OCI-LY1 (cell line): ENCODE results near the gene C19orf25.

Experiments used
- H2AFZ ChIP-seq: fragments of 200-600 bp; sonication (generic), shearing (Covaris generic); 2 replicates; pipeline ENCODE4 v1.6.0; 2014; ENCODE audit warnings: antibody characterized with exemption, mild to moderate bottlenecking, low read length
- H3F3A ChIP-seq: fragments of 200-600 bp; sonication (generic), shearing (Covaris generic); 2 replicates; pipeline ENCODE4 v1.6.0; 2014; ENCODE audit warnings: mild to moderate bottlenecking, antibody characterized with exemption, low read length, moderate library complexity; ENCODE audit not compliant: insufficient read depth
- H3K27ac ChIP-seq: fragments of 200-600 bp; sonication (generic); 2 replicates; pipeline ENCODE4 v1.5.1; 2014; ENCODE audit warnings: low read length, mixed run types, mild to moderate bottlenecking, low read depth; ENCODE audit not compliant: poor library complexity, severe bottlenecking
- H3K27me3 ChIP-seq: fragments of 200-600 bp; sonication (generic); 2 replicates; pipeline ENCODE4 v1.6.0; 2014; ENCODE audit warnings: antibody characterized with exemption, mild to moderate bottlenecking, low read length, moderate library complexity; ENCODE audit not compliant: insufficient read depth
- H3K36me3 ChIP-seq: fragments of 200-600 bp; sonication (generic); 2 replicates; pipeline ENCODE4 v1.6.1; 2014; ENCODE audit warnings: mild to moderate bottlenecking, antibody characterized with exemption, low read length, moderate library complexity, mixed read lengths; ENCODE audit not compliant: insufficient read depth
- H3K4me1 ChIP-seq: fragments of 200-600 bp; sonication (generic); 2 replicates; pipeline ENCODE4 v1.5.1; 2014; ENCODE audit warnings: mild to moderate bottlenecking, low read length, moderate library complexity; ENCODE audit not compliant: insufficient read depth, severe bottlenecking
- H3K4me2 ChIP-seq: fragments of 200-600 bp; sonication (generic), shearing (Covaris generic); 2 replicates; pipeline ENCODE4 v1.6.1; 2014; ENCODE audit warnings: low read length
- H3K4me3 ChIP-seq: fragments of 200-600 bp; sonication (generic); 2 replicates; pipeline ENCODE4 v1.5.1; 2014; ENCODE audit warnings: low read length, low read depth, mild to moderate bottlenecking, mixed read lengths; ENCODE audit not compliant: poor library complexity, severe bottlenecking
- H3K79me2 ChIP-seq: fragments of 200-600 bp; shearing (Covaris generic); 2 replicates; pipeline ENCODE4 v1.6.1; 2016; ENCODE audit warnings: mixed run types, low read length, mixed read lengths; ENCODE audit not compliant: insufficient read depth
- H3K9ac ChIP-seq: fragments of 200-600 bp; sonication (generic), shearing (Covaris generic); 2 replicates; pipeline ENCODE4 v1.6.1; 2014; ENCODE audit warnings: mild to moderate bottlenecking, low read length, mixed read lengths
- H3K9me2 ChIP-seq: fragments of 200-600 bp; sonication (generic), shearing (Covaris generic); 2 replicates; pipeline ENCODE4 v1.6.1; 2014; ENCODE audit warnings: low read depth, mild to moderate bottlenecking, low read length, mixed read lengths
- H3K9me3 ChIP-seq: fragments of 200-600 bp; shearing (Covaris generic); 2 replicates; pipeline ENCODE4 v1.6.1; 2014; ENCODE audit warnings: low read length, mixed read lengths
- H4K20me1 ChIP-seq: fragments of 200-600 bp; sonication (generic), shearing (Covaris generic); 2 replicates; pipeline ENCODE4 v1.6.0; 2016; ENCODE audit warnings: mild to moderate bottlenecking, low read length; ENCODE audit not compliant: insufficient read depth
- EZH2 ChIP-seq: fragments of 200-600 bp; sonication (generic), shearing (Covaris generic); IDR thresholded peaks from 2 replicates; pipeline ENCODE4 v1.8.0; 2017; ENCODE audit warnings: borderline replicate concordance, mixed run types, mild to moderate bottlenecking, antibody characterized with exemption, low read length, moderate library complexity, mixed read lengths
- TF ChIP-seq, protein P1 (sequence below): fragments of 200-600 bp; sonication (generic), shearing (Covaris generic); IDR thresholded peaks from 2 replicates; pipeline ENCODE4 v1.5.1; 2017; ENCODE audit warnings: mild to moderate bottlenecking, antibody characterized with exemption, low read length, moderate library complexity, mixed read lengths

Gene C19orf25

DNA sequence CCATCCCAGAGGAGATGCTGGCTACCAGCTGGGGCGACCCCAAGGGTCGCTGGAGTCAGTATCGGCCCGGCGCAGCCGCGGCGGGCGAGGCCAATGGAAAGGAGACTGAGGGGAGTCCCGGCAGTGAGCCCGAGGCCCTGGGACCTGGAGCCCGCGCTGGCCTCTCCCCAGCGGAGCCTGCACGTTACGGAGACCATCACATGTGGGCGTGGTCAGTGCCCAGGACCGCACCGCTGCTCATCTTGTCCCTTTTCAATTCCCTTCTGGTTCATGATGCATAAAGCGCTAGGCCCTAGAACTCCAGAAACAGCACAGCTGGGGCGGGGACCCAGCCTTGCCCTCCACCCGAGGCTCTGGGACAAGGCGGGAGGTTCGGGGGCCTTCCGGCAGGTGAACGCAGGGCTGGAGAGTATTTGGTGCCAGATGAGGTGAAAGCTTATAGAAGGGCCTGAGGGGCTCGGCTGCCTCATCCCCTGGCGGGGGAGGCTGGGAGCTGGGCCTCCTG, 8.0 kb downstream of the C19orf25 start:
- TF ChIP-seq EZH2, result no peak
- TF ChIP-seq, protein P1, sequence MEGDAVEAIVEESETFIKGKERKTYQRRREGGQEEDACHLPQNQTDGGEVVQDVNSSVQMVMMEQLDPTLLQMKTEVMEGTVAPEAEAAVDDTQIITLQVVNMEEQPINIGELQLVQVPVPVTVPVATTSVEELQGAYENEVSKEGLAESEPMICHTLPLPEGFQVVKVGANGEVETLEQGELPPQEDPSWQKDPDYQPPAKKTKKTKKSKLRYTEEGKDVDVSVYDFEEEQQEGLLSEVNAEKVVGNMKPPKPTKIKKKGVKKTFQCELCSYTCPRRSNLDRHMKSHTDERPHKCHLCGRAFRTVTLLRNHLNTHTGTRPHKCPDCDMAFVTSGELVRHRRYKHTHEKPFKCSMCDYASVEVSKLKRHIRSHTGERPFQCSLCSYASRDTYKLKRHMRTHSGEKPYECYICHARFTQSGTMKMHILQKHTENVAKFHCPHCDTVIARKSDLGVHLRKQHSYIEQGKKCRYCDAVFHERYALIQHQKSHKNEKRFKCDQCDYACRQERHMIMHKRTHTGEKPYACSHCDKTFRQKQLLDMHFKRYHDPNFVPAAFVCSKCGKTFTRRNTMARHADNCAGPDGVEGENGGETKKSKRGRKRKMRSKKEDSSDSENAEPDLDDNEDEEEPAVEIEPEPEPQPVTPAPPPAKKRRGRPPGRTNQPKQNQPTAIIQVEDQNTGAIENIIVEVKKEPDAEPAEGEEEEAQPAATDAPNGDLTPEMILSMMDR, result no peak
- H3K4me2 ChIP-seq, result peak overlapping the region; percentile 18; the same call in 1 of the 2 replicates

DNA sequence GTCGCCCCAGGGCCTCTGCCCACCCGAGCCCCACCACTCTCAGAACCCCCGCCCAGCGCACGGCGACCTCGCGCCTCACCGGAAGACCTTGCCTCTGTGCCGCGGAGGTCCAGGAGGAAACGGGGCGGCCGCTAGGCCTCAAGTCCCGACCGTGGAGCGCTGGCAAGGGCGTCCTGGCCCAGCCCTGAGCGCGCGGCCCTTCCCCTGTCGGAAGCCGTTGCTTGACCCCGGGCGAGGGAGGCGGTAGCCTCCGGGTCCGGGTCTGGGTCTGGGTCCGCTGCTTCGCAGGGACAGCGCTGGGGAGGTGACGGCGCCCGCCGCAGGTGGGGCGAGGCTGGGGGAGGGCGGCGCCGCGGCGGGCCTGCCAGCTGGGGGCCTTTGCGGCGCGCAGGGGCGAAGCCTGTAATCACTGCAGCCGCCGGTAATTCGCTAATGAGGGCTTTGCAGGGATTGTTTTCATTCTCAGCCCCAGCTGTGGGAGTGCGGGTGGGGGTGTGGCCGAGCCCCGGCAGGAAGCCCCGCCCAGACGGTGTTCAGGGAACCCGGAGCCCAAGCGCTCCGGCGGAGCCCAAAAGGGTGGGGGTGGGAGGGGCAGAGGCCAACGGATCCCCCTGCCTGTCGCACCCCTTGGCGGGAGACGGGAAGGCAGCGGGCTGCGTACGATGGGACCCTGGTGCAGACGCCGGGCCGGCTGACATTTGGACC, 8.6 kb downstream of the C19orf25 start:
- Histone ChIP-seq H3K27me3 (peaks cover 22% of the 10 kb centered on the region; the same call in 1 of the 2 replicates), H3K27ac (no peak overlapping the region), H3K4me2 (peak overlapping the region; percentile 18; the same call in 1 of the 2 replicates), H3K36me3 (peaks cover 7% of the 10 kb centered on the region; the same call in 1 of the 2 replicates), H3K79me2 (no peaks in the 10 kb centered on the region), H3K9me3 (no peaks in the 10 kb centered on the region), H4K20me1 (no peaks in the 10 kb centered on the region), H3K4me3 (no peak overlapping the region), H2AFZ (no peak overlapping the region), H3K9me2 (no peaks in the 10 kb centered on the region), H3F3A (no peaks in the 10 kb centered on the region), H3K4me1 (peaks cover 11% of the 10 kb centered on the region), H3K9ac (no peak overlapping the region)
- TF ChIP-seq EZH2, result no peak
- TF ChIP-seq, protein P1, result no peak

More for the DNA sequence above, 8.0 kb downstream of the C19orf25 start:
- H2AFZ ChIP-seq, result no peak overlapping the region
- H3K9me3 ChIP-seq, result no peaks in the 10 kb centered on the region
- H3K4me3 ChIP-seq, result no peak overlapping the region
- no peak overlapping the region for H3K27ac ChIP-seq
- H3F3A ChIP-seq, result no peaks in the 10 kb centered on the region
- peaks cover 9% of the 10 kb centered on the region; the same call in 1 of the 2 replicates for H3K36me3 ChIP-seq
- no peaks in the 10 kb centered on the region for H3K9me2 ChIP-seq
- no peaks in the 10 kb centered on the region for H3K79me2 ChIP-seq
- peaks cover 11% of the 10 kb centered on the region for H3K4me1 ChIP-seq
- H3K9ac ChIP-seq, result no peak overlapping the region
- no peaks in the 10 kb centered on the region for H4K20me1 ChIP-seq
- H3K27me3 ChIP-seq, result peaks cover 22% of the 10 kb centered on the region; the same call in 1 of the 2 replicates

DNA sequence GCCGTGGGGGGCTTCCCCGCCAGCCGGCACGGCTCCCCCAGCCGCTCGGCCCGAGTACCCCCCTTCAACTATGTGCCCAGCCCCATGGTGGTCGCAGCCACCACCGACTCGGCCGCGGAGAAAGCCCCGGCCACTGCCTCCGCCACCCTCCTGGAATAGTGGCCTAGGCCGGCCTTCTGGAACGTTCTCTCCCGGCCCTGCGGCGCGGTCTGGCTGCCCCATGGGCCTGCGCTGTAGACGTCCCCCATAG, 9.0 kb downstream of the C19orf25 start:
- Histone ChIP-seq H2AFZ (no peak overlapping the region), H3K27ac (no peak overlapping the region), H3K36me3 (peaks cover 4% of the 10 kb centered on the region; the same call in 1 of the 2 replicates), H3F3A (no peaks in the 10 kb centered on the region), H3K9ac (no peak overlapping the region), H3K9me2 (no peaks in the 10 kb centered on the region), H3K27me3 (peaks cover 22% of the 10 kb centered on the region; the same call in 1 of the 2 replicates), H3K4me2 (no peak overlapping the region), H3K4me1 (peaks cover 11% of the 10 kb centered on the region), H3K9me3 (no peaks in the 10 kb centered on the region), H4K20me1 (no peaks in the 10 kb centered on the region), H3K79me2 (no peaks in the 10 kb centered on the region), H3K4me3 (no peak overlapping the region)
- TF ChIP-seq, protein P1, result no peak
- no peak for TF ChIP-seq EZH2
